K562 (cell line): ENCODE data around the gene MORF4L1. TPM values are rescaled to one million over a fixed set of nuclear protein-coding genes. Genes with fewer than 3 reads are reported as not detected.
A peak's percentile ranks its signal among the peaks of the same experiment; 100 is the strongest.

Experiments
- ATAC-seq: fragments of 200-7000 bp; cut with Tn5 transposase; 3 replicates; pipeline ENCODE4 v1.9.1; 2020; ENCODE audit warnings: moderate library complexity
- BruUV-seq: library from RNA; stranded (reverse); fragments of 400-500 nt; replicated peaks from 2 replicates; lab custom pipeline; 2021; lab: Mats Ljungman, UMichigan
- CTCF ChIA-PET: fragments of 300-600 bp; formaldehyde crosslinking; extraction: SDS; loops from one replicate; lab custom pipeline; 2021; ENCODE audit warnings: low intra/inter-chr PET ratio; lab: Yijun Ruan, JAX
- POLR2A ChIA-PET: fragments of 300-600, 350-650 bp; sonication (Branson Sonifier 250); formaldehyde crosslinking; extraction: SDS; loops from one replicate; lab custom pipeline; 2021; ENCODE audit warnings: antibody characterized with exemption, inconsistent platforms; lab: Yijun Ruan, JAX
- DNase-seq, 4 experiments: peaks; one replicate each; pipeline versions ENCODE4 v3.0.0 to v3.0.0-alpha.2; 2011 to 2018; ENCODE audit warnings: low spot score in 3 of 4, mixed read lengths in 3 of 4; ENCODE audit errors: extremely low read depth in 1 of 4
- FAIRE-seq: peaks from 2 replicates; lab custom pipeline; 2011; peaks lifted over from hg19 to GRCh38; lab: Jason Lieb, UNC
- H2AFZ ChIP-seq: 2 replicates; pipeline ENCODE4 v1.6.0; 2011; ENCODE audit warnings: low read depth, low read length, control low read depth, inconsistent platforms
- H3K27ac ChIP-seq: fragments of 200-600 bp; 3 replicates; pipeline ENCODE4 v1.8.0; 2011; ENCODE audit warnings: low read depth, mild to moderate bottlenecking, control low read depth, inconsistent platforms, low read length, moderate library complexity, mixed read lengths; ENCODE audit errors: extremely low read depth
- H3K27me3 ChIP-seq, 2 experiments: fragments of 300-600 bp in 1 of 2; 2 replicates in 1 of 2; 3 replicates in 1 of 2; pipeline versions ENCODE4 v1.6.0 to v1.8.0; 2011; ENCODE audit warnings: inconsistent platforms in 2 of 2, low read length in 2 of 2, mild to moderate bottlenecking in 1 of 2, mixed read lengths in 1 of 2, moderate library complexity in 1 of 2; ENCODE audit not compliant: control insufficient read depth in 2 of 2, insufficient read depth in 2 of 2
- H3K36me3 ChIP-seq: fragments of 300-600 bp; 3 replicates; pipeline ENCODE4 v1.8.0; 2011; ENCODE audit warnings: mild to moderate bottlenecking, low read length, inconsistent platforms; ENCODE audit not compliant: control insufficient read depth, insufficient read depth
- H3K4me1 ChIP-seq, 2 experiments: fragments of 200-600 bp in 1 of 2; replicated peaks in 1 of 2; 2 replicates in 1 of 2; 3 replicates in 1 of 2; pipeline versions ENCODE4 v1.5.1 to v1.8.0; 2011; ENCODE audit warnings: inconsistent platforms in 2 of 2, low read length in 2 of 2, mild to moderate bottlenecking in 1 of 2, mixed read lengths in 1 of 2, moderate library complexity in 1 of 2; ENCODE audit not compliant: control insufficient read depth in 2 of 2, insufficient read depth in 2 of 2
- H3K4me2 ChIP-seq: 2 replicates; pipeline ENCODE4 v1.6.1; 2011; ENCODE audit warnings: low read length, control low read depth, inconsistent platforms, mixed read lengths; ENCODE audit not compliant: insufficient read depth
- H3K4me3 ChIP-seq: fragments of 200-600 bp; sonication (generic), shearing (Covaris generic); 2 replicates; pipeline ENCODE4 v1.5.1; 2016; ENCODE audit warnings: control low read depth, inconsistent platforms
- H3K79me2 ChIP-seq: fragments of 200-600 bp; 3 replicates; pipeline ENCODE4 v1.8.0; 2011; ENCODE audit warnings: low read length, inconsistent platforms; ENCODE audit not compliant: control insufficient read depth, insufficient read depth
- H3K9ac ChIP-seq, 2 experiments: 2 replicates each; pipeline versions ENCODE4 v1.6.0 to v1.6.1; 2011; ENCODE audit warnings: low read depth in 2 of 2, low read length in 2 of 2, control low read depth in 1 of 2, inconsistent platforms in 1 of 2, mild to moderate bottlenecking in 1 of 2, mixed read lengths in 1 of 2; ENCODE audit not compliant: insufficient read depth in 1 of 2
- H3K9me1 ChIP-seq: one replicate; pipeline ENCODE4 v1.6.0; 2011; ENCODE audit warnings: inconsistent platforms, mild to moderate bottlenecking, low read length, moderate library complexity; ENCODE audit not compliant: control insufficient read depth, insufficient read depth
- H3K9me3 ChIP-seq: replicated peaks from 2 replicates; pipeline ENCODE4 v1.5.1; 2011; ENCODE audit warnings: low read depth, low read length, inconsistent platforms; ENCODE audit not compliant: control insufficient read depth, insufficient read depth
- H4K20me1 ChIP-seq: replicated peaks from 2 replicates; pipeline ENCODE4 v1.6.1; 2011; ENCODE audit warnings: low read length, inconsistent platforms, mixed read lengths; ENCODE audit not compliant: control insufficient read depth, insufficient read depth
- HES1 ChIP-seq: fragments of 450-650 bp; IDR thresholded peaks from 2 replicates; pipeline ENCODE4 v1.6.1; 2016; ENCODE audit warnings: low read depth, mild to moderate bottlenecking, moderate library complexity
- POLR2G ChIP-seq: fragments of 200-400 bp; formaldehyde crosslinking; IDR thresholded peaks from 2 replicates; pipeline ENCODE4 v1.6.1; 2017; ENCODE audit warnings: low read depth, mild to moderate bottlenecking, antibody characterized with exemption, low read length, moderate library complexity
- RBFOX2 ChIP-seq: fragments of 200-400 bp; formaldehyde crosslinking; IDR thresholded peaks from 2 replicates; pipeline ENCODE4 v1.6.1; 2017; ENCODE audit warnings: low read depth, mild to moderate bottlenecking, low read length, moderate library complexity
- WGBS: fragments of 100-300 bp; shearing (Covaris generic); methylation state at CpG from one replicate; pipeline ENCODE4 v1.1.6; 2016; ENCODE audit warnings: low coverage, mixed read lengths; ENCODE audit not compliant: insufficient coverage; ENCODE audit errors: missing lambda C conversion rate; 5-methylcytosine and 5-hydroxymethylcytosine counted together
- in situ Hi-C: fragments of 300-500 bp; cut with MboI; formaldehyde crosslinking; loops from 4 replicates; pipeline ENCODE4 v1.15.0; 2018; ENCODE audit warnings: inconsistent platforms, mixed read lengths
- intact Hi-C: fragments of 100-400 bp; cut with micrococcal nuclease; formaldehyde crosslinking; loops from 2 replicates; pipeline ENCODE4 v1.14.2; 2022
- polyA plus RNA-seq, 8 experiments: library from polyadenylated mRNA; depleted of rRNA in 4 of 8; stranded (reverse) in 5 of 8; unstranded in 3 of 8; fragments of >200 nt; fragmentation: Nextera tagmentation in 2 of 8; fragmentation: Illumina TruSeq in 1 of 8; extraction: Ambion mirVana in 2 of 8; extraction: Trizol in 1 of 8; gene quantifications; 2 replicates each; pipeline versions ENCODE4 v1.2.1 to v1.2.3, GENCODE V29; 2011 to 2014; ENCODE audit warnings: inconsistent platforms in 1 of 8, missing spikeins in 1 of 8
- total RNA-seq, 7 experiments: library from RNA; depleted of rRNA in 6 of 7; stranded (reverse); fragments of >200 nt in 6 of 7; fragmentation: Illumina TruSeq in 2 of 7; extraction: Trizol in 2 of 7; gene quantifications; 2 replicates each; pipeline versions ENCODE4 v1.2.1 to v1.2.3, GENCODE V29; 2011 to 2021; ENCODE audit warnings: low replicate concordance in 1 of 7

MORF4L1 gene
- total and polyA plus RNA-seq, 9 of the 15 experiments (the other 6 are each of a cell fraction or from before 2014, with no cell fraction given): 127 to 615 (median 281) TPM

- no peaks in the 10 kb centered on the region for H3K27me3 ChIP-seq
- WGBS: 88% methylated on average over 16 of the region's 20 CpGs
- H3K27ac ChIP-seq: no peak overlapping the region
- ChIA-PET CTCF (no interaction called here), POLR2A (interaction anchor here (0.6 to 1.5 kb wide), 2 partner anchors 10 to 54 kb away, joined by 8 read pairs; partner anchors contain the start of gene CTSH)
- H3K79me2 ChIP-seq: peaks cover 9% of the 10 kb centered on the region; the same call in 1 of the 3 replicates
- H3K4me1 ChIP-seq: peaks cover 26 to 36% of the 10 kb centered on the region in 2 experiments
- FAIRE-seq (no peak), ATAC-seq (no peak), DNase-seq (no peak)
- intact Hi-C loops (no loop called here), in situ Hi-C loops (no loop called here)
- H3K36me3 ChIP-seq: peaks cover 79% of the 10 kb centered on the region; the same call in 2 of the 3 replicates
- no peak overlapping the region for H2AFZ ChIP-seq
- H3K4me3 ChIP-seq: no peak overlapping the region
- H3K9ac ChIP-seq: peak overlapping the region in 1 of 2 experiments; percentile 73; a peak in 2 of 4 replicates
- TF ChIP-seq HES1 (no peak), RBFOX2 (peak; percentile 37; the same call in 1 of the 2 replicates), POLR2G (peak; percentile 29; the same call in 1 of the 2 replicates)
- H4K20me1 ChIP-seq: no peaks in the 10 kb centered on the region
- H3K9me3 ChIP-seq: no peaks in the 10 kb centered on the region
- no TSS peak for BruUV-seq
- no peak overlapping the region for H3K4me2 ChIP-seq
- no peaks in the 10 kb centered on the region for H3K9me1 ChIP-seq
These were observed 61.3 kb downstream of the MORF4L1 start for GRCh38 chr15:78933823-78934654.
